ENCODE results near the gene CPEB1. TPM values are rescaled to one million over a fixed set of nuclear protein-coding genes. Genes with fewer than 3 reads are reported as not detected.

Gene CPEB1
- 2.0 to 4.0 TPM (median 3.3 TPM) in 5 replicates for total RNA-seq (2022; extraction: Qiagen RNA extraction)

DNA sequence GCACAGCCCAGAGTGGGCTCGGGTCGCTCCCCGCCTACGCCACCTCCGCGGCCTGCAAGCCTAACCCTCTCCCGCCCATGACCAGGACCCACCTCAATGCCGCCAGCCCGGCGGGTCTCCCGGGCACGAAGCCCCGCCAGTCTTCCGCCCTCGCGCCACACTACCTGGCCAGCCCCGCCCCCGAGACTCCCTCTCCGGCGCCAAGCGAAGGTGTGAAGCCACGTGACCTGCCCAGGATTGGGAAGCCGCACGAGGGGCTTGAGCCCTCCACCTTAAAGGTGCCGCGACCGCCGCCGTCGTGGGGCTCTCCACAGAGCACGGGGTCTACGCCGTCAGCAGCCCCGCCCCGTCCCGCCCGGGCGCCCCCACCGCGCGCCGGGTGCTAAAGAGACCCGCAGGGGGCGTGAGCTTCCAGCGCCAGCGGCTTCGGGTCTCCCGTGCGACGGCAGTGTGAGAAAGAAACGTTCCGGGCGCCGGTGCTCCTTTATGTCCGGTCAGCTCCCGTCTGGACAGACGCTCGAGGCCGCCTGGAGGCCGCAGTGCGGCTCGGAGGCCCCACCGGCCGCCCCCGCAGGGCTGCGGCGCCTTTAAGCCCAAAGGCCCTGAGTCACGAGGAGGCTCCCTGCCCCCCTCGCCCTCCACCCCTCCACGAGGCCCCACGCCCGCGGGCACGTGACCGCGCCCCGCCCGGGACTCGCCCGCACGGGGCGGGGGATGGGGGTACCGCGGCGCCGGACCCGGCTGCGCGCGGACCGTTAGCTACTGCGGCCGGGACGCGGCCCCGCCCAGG lies at the start of gene CPEB1:
Gene CPEB1 (minus strand): TSS at position 319 of the 790 bp plus-strand sequence. CDS start 18,904 bp downstream, outside the sequence.

DNA sequence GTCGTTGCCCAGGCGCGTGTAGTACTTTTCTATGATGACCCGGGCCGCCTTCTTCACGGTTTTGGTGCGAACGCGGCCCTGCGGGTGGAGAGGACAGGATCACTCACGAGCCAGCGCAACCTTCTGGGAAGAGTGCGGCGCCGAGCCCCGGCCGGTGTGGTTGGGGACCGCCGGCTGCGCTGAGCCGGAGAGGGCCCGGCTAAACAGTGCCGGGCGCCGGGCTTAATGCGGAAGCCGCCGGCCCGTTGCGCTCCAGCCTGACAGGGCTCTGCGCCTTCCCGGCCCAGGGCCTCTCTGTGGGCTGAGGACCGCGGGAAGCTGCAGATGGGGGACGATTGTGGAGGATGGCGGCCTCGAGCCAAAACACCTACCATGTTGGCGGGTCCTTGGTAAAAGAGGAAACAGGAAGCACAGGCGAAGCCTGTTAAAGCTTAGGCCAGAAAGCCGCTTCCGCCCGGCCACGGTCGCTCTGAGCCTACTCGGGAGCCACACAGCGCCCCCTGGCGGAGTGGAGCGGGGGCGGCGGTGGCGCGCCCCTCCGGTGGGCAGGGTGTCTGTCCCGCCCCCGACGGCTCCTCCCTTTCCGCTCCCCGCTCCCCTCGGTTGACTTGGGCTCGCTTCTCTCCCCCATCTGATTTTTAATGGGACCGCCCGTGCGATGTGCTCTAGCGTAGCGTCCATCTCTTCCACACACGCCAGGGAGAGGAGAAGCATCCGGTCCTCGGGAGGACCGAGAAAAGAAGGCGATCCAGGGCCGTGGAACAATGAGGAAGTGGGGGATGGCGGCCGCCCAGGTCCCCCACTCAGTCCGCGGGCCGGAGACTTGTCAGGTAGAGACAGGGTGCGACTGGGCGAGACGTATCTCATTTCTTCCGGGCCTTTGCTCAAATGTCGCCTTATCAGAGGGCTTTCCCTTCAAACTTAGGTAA lies 106.8 kb downstream of the CPEB1 start, which contains the start of gene RPS17:
Gene RPS17 (minus strand): TSS at position 403 of the 929 bp plus-strand sequence. CDS start 29 bp downstream, at position 374.

Other genes with a start within 250 kb of the CPEB1 start
- 1.4 to 2.2 TPM (median 2.1 TPM) in 5 replicates for gene GOLGA6L9, start 217.5 kb downstream of the CPEB1 start, total RNA-seq (2022; extraction: Qiagen RNA extraction)
- gene RPS17, start 106.9 kb downstream of the CPEB1 start, total RNA-seq (2022; extraction: Qiagen RNA extraction) = 3,722 to 5,028 TPM (median 3,855 TPM) in 5 replicates
- gene AP3B2, start 62.5 kb upstream of the CPEB1 start, total RNA-seq (2022; extraction: Qiagen RNA extraction) = 0.77 to 0.89 TPM (median 0.80 TPM) in 5 replicates
- gene FSD2, start 158.7 kb upstream of the CPEB1 start, total RNA-seq (2022; extraction: Qiagen RNA extraction) = not detected in 5 replicates
- gene WHAMM, start 162.3 kb upstream of the CPEB1 start, total RNA-seq (2022; extraction: Qiagen RNA extraction) = 6.2 to 8.6 TPM (median 7.4 TPM) in 5 replicates

All from A549 treated with dexamethasone at 1 μM for 4 hours (cell line).